MCF 10A (cell line): ENCODE data around the gene UQCC3. TPM values are rescaled to one million over a fixed set of nuclear protein-coding genes. Genes with fewer than 3 reads are reported as not detected.
A peak's percentile ranks its signal among the peaks of the same experiment; 100 is the strongest.

Source experiments
- BruUV-seq: library from RNA; stranded (reverse); fragments of 400-500 nt; replicated peaks from 2 replicates; lab custom pipeline; 2021; lab: Mats Ljungman, UMichigan
- CTCF ChIA-PET: fragments of 300-600 bp; sonication (Branson Sonifier 250); formaldehyde crosslinking; extraction: SDS; loops from one replicate; lab custom pipeline; 2021; ENCODE audit warnings: antibody characterized with exemption, inconsistent platforms; lab: Yijun Ruan, JAX
- POLR2A ChIA-PET: fragments of 300-600, 350-650 bp; sonication (Branson Sonifier 250); formaldehyde crosslinking; extraction: SDS; loops from one replicate; lab custom pipeline; 2020; ENCODE audit warnings: antibody characterized with exemption, inconsistent platforms; lab: Yijun Ruan, JAX
- DNase-seq: peaks from one replicate; pipeline ENCODE4 v3.0.0-alpha.2; 2018; ENCODE audit not compliant: unreplicated experiment
- H3K27ac Mint-ChIP-seq: one replicate; pipeline ENCODE4 v1.8.0; 2022; ENCODE audit warnings: mild to moderate bottlenecking, low read depth, mixed read lengths; ENCODE audit not compliant: unreplicated experiment
- H3K27me3 Mint-ChIP-seq: one replicate; pipeline ENCODE4 v1.8.0; 2022; ENCODE audit warnings: mixed read lengths; ENCODE audit not compliant: insufficient read depth, unreplicated experiment
- H3K36me3 Mint-ChIP-seq: one replicate; pipeline ENCODE4 v1.8.0; 2022; ENCODE audit warnings: mild to moderate bottlenecking, moderate library complexity, mixed read lengths; ENCODE audit not compliant: insufficient read depth, unreplicated experiment
- H3K4me1 Mint-ChIP-seq: one replicate; pipeline ENCODE4 v1.8.0; 2022; ENCODE audit warnings: mixed read lengths; ENCODE audit not compliant: insufficient read depth, unreplicated experiment
- H3K4me3 Mint-ChIP-seq: one replicate; pipeline ENCODE4 v1.8.0; 2022; ENCODE audit warnings: mild to moderate bottlenecking, moderate library complexity, mixed read lengths; ENCODE audit not compliant: unreplicated experiment
- H3K9me3 Mint-ChIP-seq: one replicate; pipeline ENCODE4 v1.8.0; 2022; ENCODE audit warnings: mixed read lengths; ENCODE audit not compliant: unreplicated experiment
- CTCF ChIP-seq: fragments of 200-600 bp; IDR thresholded peaks from one replicate; pipeline ENCODE4 v1.8.0; 2022; ENCODE audit warnings: antibody characterized with exemption, mild to moderate bottlenecking; ENCODE audit not compliant: unreplicated experiment
- intact Hi-C: fragments of 100-400 bp; cut with micrococcal nuclease; formaldehyde crosslinking; loops from 2 replicates; pipeline ENCODE4 v1.14.1; 2022
- total RNA-seq: library from RNA; stranded (reverse); gene quantifications from 2 replicates; pipeline ENCODE4 v1.2.3, GENCODE V29; 2022

UQCC3 gene
- total RNA-seq, 1 experiment from 2014 or later, result 13.8 TPM

DNA sequence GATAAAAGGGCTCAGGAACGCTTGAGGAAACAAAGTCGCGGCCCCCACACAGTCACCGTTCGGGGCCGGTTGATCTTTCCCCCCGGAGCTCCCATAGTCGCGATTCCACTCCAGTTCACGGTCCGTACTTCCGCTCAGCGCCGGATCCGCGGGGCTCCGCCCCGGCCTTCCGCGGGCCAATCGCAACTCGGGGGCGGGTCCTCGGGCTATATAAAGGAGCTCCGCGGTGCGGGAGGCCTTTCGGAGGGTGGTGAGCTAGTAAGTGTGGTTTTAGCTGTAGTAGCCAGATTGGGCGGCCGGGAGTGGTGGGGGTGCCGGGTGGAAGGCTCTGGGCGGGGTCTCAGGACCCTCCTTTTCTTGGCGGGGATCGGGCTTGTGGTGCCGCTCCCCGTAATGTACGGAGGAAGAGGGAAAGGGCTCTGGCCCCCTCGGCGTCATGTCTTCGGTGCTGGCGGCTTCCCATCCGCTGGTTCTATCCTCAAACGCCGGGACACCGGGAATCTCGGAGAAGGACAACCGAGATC, 6.3 kb upstream of the UQCC3 start, which contains the start of the genes C11orf98 and CSKMT:
Gene C11orf98 (minus strand): TSS at position 136 of the 524 bp plus-strand sequence. CDS start 41 bp downstream, at position 95.
Gene CSKMT (plus strand): TSS at position 238 of the 524 bp plus-strand sequence. CDS start 568 bp downstream, outside the sequence.
- Mint-ChIP-seq H3K36me3 (peaks cover 76% of the 10 kb centered on the region), H3K27ac (peak within 1 kb of the TSS; percentile 91), H3K9me3 (no peaks in the 10 kb centered on the region), H3K27me3 (no peaks in the 10 kb centered on the region), H3K4me1 (peaks cover 5% of the 10 kb centered on the region), H3K4me3 (peak within 1 kb of the TSS; percentile 98)
- TSS peak; percentile 87 for BruUV-seq
- intact Hi-C loops, result loop anchor here (1.0 kb wide), 1 partner anchor 12 kb away; the partner anchor contains the start of gene INTS5
- peak; percentile 92 for DNase-seq
- ChIA-PET POLR2A (interaction anchor here (0.8 to 10.6 kb wide), 55 partner anchors 9 to 1273 kb away, joined by 3 to 222 read pairs (median 6); partner anchors contain the start of genes AHNAK, B3GAT3, EEF1G and EML3), CTCF (interaction anchor here (0.6 to 1.4 kb wide), 12 partner anchors 10 to 272 kb away, joined by 3 to 7 read pairs (median 3); no protein-coding TSS in a partner anchor)
- no peak for TF ChIP-seq CTCF

- Mint-ChIP-seq H3K4me3 (peak overlapping the region; percentile 98), H3K36me3 (peaks cover 74% of the 10 kb centered on the region), H3K9me3 (no peaks in the 10 kb centered on the region), H3K27ac (peak overlapping the region; percentile 91), H3K27me3 (no peaks in the 10 kb centered on the region), H3K4me1 (peaks cover 5% of the 10 kb centered on the region)
- intact Hi-C loops, result loop anchor here (1.0 kb wide), 1 partner anchor 12 kb away; the partner anchor contains the start of gene INTS5
- peak; percentile 41 for DNase-seq
- no TSS peak for BruUV-seq
- ChIA-PET POLR2A (interaction anchor here (0.7 to 10.6 kb wide), 54 partner anchors 8 to 1749 kb away, joined by 3 to 222 read pairs (median 6); partner anchors contain the start of genes AHNAK, B3GAT3, EEF1G and EML3), CTCF (interaction anchor here (0.7 to 1.4 kb wide), 9 partner anchors 10 to 273 kb away, joined by 3 to 7 read pairs (median 3); no protein-coding TSS in a partner anchor)
- TF ChIP-seq CTCF, result no peak
Measured at GRCh38 chr11:62665599-62666258, 5.7 kb upstream of the UQCC3 start.

- no TSS peak for BruUV-seq
- peak overlapping the region; percentile 91 for H3K27ac Mint-ChIP-seq
- DNase-seq, result peak; percentile 16
- no peak for TF ChIP-seq CTCF
- intact Hi-C loops, result no loop called here
- ChIA-PET CTCF (interaction anchor here (0.6 to 1.9 kb wide), 7 partner anchors 9 to 1238 kb away, joined by 3 to 13 read pairs (median 3); no protein-coding TSS in a partner anchor), POLR2A (interaction anchor here (0.6 to 10.6 kb wide), 37 partner anchors 7 to 1749 kb away, joined by 3 to 222 read pairs (median 7); partner anchors contain the start of genes B3GAT3, EEF1G, GANAB and HNRNPUL2)
- peaks cover 70% of the 10 kb centered on the region for H3K36me3 Mint-ChIP-seq
- no peaks in the 10 kb centered on the region for H3K27me3 Mint-ChIP-seq
- no peaks in the 10 kb centered on the region for H3K9me3 Mint-ChIP-seq
- peaks cover 5% of the 10 kb centered on the region for H3K4me1 Mint-ChIP-seq
- H3K4me3 Mint-ChIP-seq, result peak overlapping the region; percentile 98
Measured at GRCh38 chr11:62666259-62666926, 5.1 kb upstream of the UQCC3 start.
